H9 (cell line): ENCODE measurements around the gene NMRK1. TPM values are rescaled to one million over a fixed set of nuclear protein-coding genes. Genes with fewer than 3 reads are reported as not detected.

ENCODE experiments used
- DNase-seq: peaks from one replicate; pipeline ENCODE4 v3.0.0-alpha.2; 2017
- H2AFZ ChIP-seq: one replicate; pipeline ENCODE4 v1.6.1; 2013; ENCODE audit warnings: mild to moderate bottlenecking, low read length, control low read depth, moderate library complexity
- H2AK5ac ChIP-seq: 2 replicates; pipeline ENCODE4 v1.6.1; 2013; ENCODE audit warnings: low read length, control low read depth, mixed read lengths; ENCODE audit not compliant: insufficient read length
- H2BK120ac ChIP-seq: one replicate; pipeline ENCODE4 v1.6.1; 2013; ENCODE audit warnings: low read depth, mild to moderate bottlenecking, low read length, control low read depth, inconsistent platforms; ENCODE audit not compliant: poor library complexity, severe bottlenecking
- H2BK12ac ChIP-seq: 2 replicates; pipeline ENCODE4 v1.6.1; 2013; ENCODE audit warnings: low read length, control low read depth, mixed read lengths, low read depth; ENCODE audit not compliant: insufficient read length
- H2BK15ac ChIP-seq: 2 replicates; pipeline ENCODE4 v1.6.1; 2013; ENCODE audit warnings: low read depth, low read length, control low read depth
- H2BK20ac ChIP-seq: one replicate; pipeline ENCODE4 v1.6.1; 2013; ENCODE audit warnings: low read depth, mild to moderate bottlenecking, low read length, control low read depth, inconsistent platforms; ENCODE audit not compliant: poor library complexity, severe bottlenecking
- H2BK5ac ChIP-seq: 2 replicates; pipeline ENCODE4 v1.6.1; 2013; ENCODE audit warnings: low read length, control low read depth, mixed read lengths; ENCODE audit not compliant: insufficient read length
- H3K14ac ChIP-seq: 2 replicates; pipeline ENCODE4 v1.6.1; 2013; ENCODE audit warnings: low read length, control low read depth; ENCODE audit not compliant: insufficient read depth
- H3K18ac ChIP-seq: 2 replicates; pipeline ENCODE4 v1.6.1; 2013; ENCODE audit warnings: low read depth, mild to moderate bottlenecking, mixed read lengths, low read length, control low read depth; ENCODE audit not compliant: insufficient read length
- H3K23ac ChIP-seq: 2 replicates; pipeline ENCODE4 v1.6.1; 2013; ENCODE audit warnings: low read length, control low read depth, mixed read lengths, low read depth; ENCODE audit not compliant: insufficient read length
- H3K23me2 ChIP-seq: 2 replicates; pipeline ENCODE4 v1.6.1; 2013; ENCODE audit warnings: low read depth, mild to moderate bottlenecking, mixed read lengths, low read length, control low read depth; ENCODE audit not compliant: insufficient read length, poor library complexity, severe bottlenecking
- H3K27ac ChIP-seq: 2 replicates; pipeline ENCODE4 v1.5.1; 2013; ENCODE audit warnings: low read length, control low read depth, mixed read lengths, low read depth; ENCODE audit not compliant: insufficient read length
- H3K27me3 ChIP-seq: 2 replicates; pipeline ENCODE4 v1.6.1; 2013; ENCODE audit warnings: low read length, control low read depth, inconsistent platforms; ENCODE audit not compliant: insufficient read depth
- H3K4ac ChIP-seq: 2 replicates; pipeline ENCODE4 v1.6.1; 2013; ENCODE audit warnings: low read depth, mild to moderate bottlenecking, control low read depth, inconsistent platforms, low read length, moderate library complexity
- H3K4me1 ChIP-seq: 2 replicates; pipeline ENCODE4 v1.6.1; 2013; ENCODE audit warnings: low read length, control low read depth, inconsistent platforms; ENCODE audit not compliant: insufficient read depth
- H3K4me2 ChIP-seq: 2 replicates; pipeline ENCODE4 v1.6.1; 2013; ENCODE audit warnings: low read length, control low read depth, mixed read lengths; ENCODE audit not compliant: insufficient read length, insufficient read depth
- H3K56ac ChIP-seq: 2 replicates; pipeline ENCODE4 v1.6.1; 2013; ENCODE audit warnings: low read depth, mild to moderate bottlenecking, mixed read lengths, low read length, control low read depth; ENCODE audit not compliant: insufficient read length
- H3K79me1 ChIP-seq: 2 replicates; pipeline ENCODE4 v1.6.1; 2013; ENCODE audit warnings: low read depth, mild to moderate bottlenecking, moderate library complexity, low read length, control low read depth, inconsistent platforms; ENCODE audit not compliant: insufficient read depth, poor library complexity, severe bottlenecking
- H3K79me2 ChIP-seq: 2 replicates; pipeline ENCODE4 v1.6.1; 2013; ENCODE audit warnings: low read length, control low read depth, inconsistent platforms; ENCODE audit not compliant: insufficient read depth
- H3K9ac ChIP-seq: 2 replicates; pipeline ENCODE4 v1.6.1; 2013; ENCODE audit warnings: low read length, control low read depth, mixed read lengths; ENCODE audit not compliant: insufficient read length; ENCODE audit errors: extremely low read depth
- H3K9me3 ChIP-seq: one replicate; pipeline ENCODE4 v1.6.1; 2013; ENCODE audit warnings: low read depth, low read length, inconsistent platforms; ENCODE audit not compliant: control insufficient read depth
- H3T11ph ChIP-seq: one replicate; pipeline ENCODE4 v1.6.1; 2013; ENCODE audit warnings: mild to moderate bottlenecking, low read length, control low read depth, inconsistent platforms
- H4K20me1 ChIP-seq: one replicate; pipeline ENCODE4 v1.6.1; 2013; ENCODE audit not compliant: control insufficient read depth, insufficient read length, insufficient read depth
- H4K5ac ChIP-seq: 2 replicates; pipeline ENCODE4 v1.6.1; 2013; ENCODE audit warnings: low read depth, mild to moderate bottlenecking, mixed read lengths, low read length, control low read depth; ENCODE audit not compliant: insufficient read length
- H4K8ac ChIP-seq: replicated peaks from 2 replicates; pipeline ENCODE4 v1.6.1; 2013; ENCODE audit warnings: low read length, control low read depth, mixed read lengths, low read depth; ENCODE audit not compliant: insufficient read length
- H4K91ac ChIP-seq: 2 replicates; pipeline ENCODE4 v1.6.1; 2013; ENCODE audit warnings: low read depth, mild to moderate bottlenecking, moderate library complexity, mixed read lengths, low read length, control low read depth; ENCODE audit not compliant: insufficient read length
- H3K27ac Mint-ChIP-seq, 3 experiments: 2 replicates in 2 of 3; 3 replicates in 1 of 3; pipeline ENCODE4 v1.8.0; 2020 to 2021; ENCODE audit warnings: mixed read lengths in 3 of 3, mild to moderate bottlenecking in 1 of 3, moderate library complexity in 1 of 3
- H3K27me3 Mint-ChIP-seq: 2 replicates; pipeline ENCODE4 v1.8.0; 2021; ENCODE audit warnings: low read depth, mild to moderate bottlenecking, moderate library complexity, mixed read lengths
- H3K36me3 Mint-ChIP-seq, 3 experiments: 2 replicates in 2 of 3; 3 replicates in 1 of 3; pipeline ENCODE4 v1.8.0; 2020 to 2021; ENCODE audit warnings: low read depth in 3 of 3, mixed read lengths in 3 of 3; ENCODE audit not compliant: insufficient read depth in 1 of 3
- H3K4me1 Mint-ChIP-seq, 2 experiments: 2 replicates each; pipeline ENCODE4 v1.8.0; 2020; ENCODE audit warnings: mixed read lengths in 2 of 2
- H3K4me3 Mint-ChIP-seq, 2 experiments: 2 replicates in 1 of 2; 3 replicates in 1 of 2; pipeline ENCODE4 v1.8.0; 2020 to 2021; ENCODE audit warnings: mild to moderate bottlenecking in 2 of 2, mixed read lengths in 2 of 2, moderate library complexity in 1 of 2
- H3K9me3 Mint-ChIP-seq, 2 experiments: 2 replicates in 1 of 2; 3 replicates in 1 of 2; pipeline ENCODE4 v1.8.0; 2020; ENCODE audit warnings: mild to moderate bottlenecking in 2 of 2, mixed read lengths in 2 of 2, moderate library complexity in 1 of 2
- CTCF ChIP-seq: fragments of 200-600 bp; sonication (generic); conservative IDR thresholded peaks from 3 replicates; pipeline ENCODE4 v1.8.0; 2021; ENCODE audit warnings: antibody characterized with exemption, mild to moderate bottlenecking
- WGBS: extraction: QIAGEN DNeasy Blood & Tissue Kit; methylation state at CpG from one replicate; pipeline ENCODE4 v1.1.7; 2013; ENCODE audit warnings: missing lambda C conversion rate, low lambda C conversion rate, mixed read lengths; ENCODE audit not compliant: insufficient read length; ENCODE audit errors: extremely low coverage; 5-methylcytosine and 5-hydroxymethylcytosine counted together
- long read RNA-seq: library from polyadenylated mRNA; unstranded; transcript quantifications from one replicate; pipeline ENCODE4 v2.0.0, GENCODE V29; 2020
- total RNA-seq: library from RNA; stranded (reverse); gene quantifications from 2 replicates; pipeline ENCODE4 v1.2.1, GENCODE V29; 2021

The NMRK1 gene
- 2.7 and 3.0 TPM in 2 replicates for total RNA-seq
- long read RNA-seq, transcript NMRK1-201 (9 exons, 1,185 nt) = major isoform, 7 of 20 reads
- long read RNA-seq, partial matches to known transcripts = 2 of 20 reads
- long read RNA-seq, other reads (novel, unspliced or antisense) = 9 of 20 reads

- no peak within 1 kb of the TSS for H3K23ac ChIP-seq
- peaks cover 36 to 45% of the 10 kb centered on the region in 2 experiments for H3K4me1 Mint-ChIP-seq
Measured at GRCh38 chr9:75087824-75088645, at the start of gene NMRK1, which contains the start of gene OSTF1. TSS of gene NMRK1 (minus strand) at chr9:75088155. CDS start at chr9:75083115, 5,040 bp downstream. TSS of gene OSTF1 (plus strand) at chr9:75088514. CDS start at chr9:75088693, 179 bp downstream.

More at GRCh38 chr9:75087824-75088645, at the start of gene NMRK1, which contains the start of gene OSTF1:
- peak within 1 kb of the TSS; percentile 86 for H3K18ac ChIP-seq
- H4K20me1 ChIP-seq = no peaks in the 10 kb centered on the region
- H2AFZ ChIP-seq = peak within 1 kb of the TSS; percentile 84
- no peak within 1 kb of the TSS for H3K4ac ChIP-seq
- H2BK120ac ChIP-seq = no peak within 1 kb of the TSS
- H4K5ac ChIP-seq = no peak within 1 kb of the TSS
- no peak within 1 kb of the TSS for H3K27ac ChIP-seq
- peak within 1 kb of the TSS; percentile 76 for H3K9ac ChIP-seq
- H2BK20ac ChIP-seq = no peak within 1 kb of the TSS
- no peak within 1 kb of the TSS for H4K8ac ChIP-seq
- peak within 1 kb of the TSS; percentile 93 to 98 (median 98) for H3K27ac Mint-ChIP-seq
- peak; percentile 96 for DNase-seq
- H3K23me2 ChIP-seq = peaks cover 8% of the 10 kb centered on the region
- H4K91ac ChIP-seq = no peak within 1 kb of the TSS
- no peak within 1 kb of the TSS for H2BK15ac ChIP-seq
- H3K79me1 ChIP-seq = no peaks in the 10 kb centered on the region
- no peak within 1 kb of the TSS for H2BK5ac ChIP-seq
- H2BK12ac ChIP-seq = no peak within 1 kb of the TSS
- TF ChIP-seq CTCF = no peak
- no peaks in the 10 kb centered on the region for H3K36me3 Mint-ChIP-seq
- no peak within 1 kb of the TSS for H3T11ph ChIP-seq
- H3K27me3 ChIP-seq = no peaks in the 10 kb centered on the region
- WGBS = no CpG with 5 or more reads among the region's 93 CpGs
- H3K9me3 ChIP-seq = no peaks in the 10 kb centered on the region
- H2AK5ac ChIP-seq = no peak within 1 kb of the TSS
- H3K79me2 ChIP-seq = no peaks in the 10 kb centered on the region; the same call in 1 of the 2 replicates
- peaks cover 2% of the 10 kb centered on the region; the same call in 1 of the 2 replicates for H3K4me1 ChIP-seq
- no peak within 1 kb of the TSS for H3K56ac ChIP-seq
- H3K27me3 Mint-ChIP-seq = no peaks in the 10 kb centered on the region; the same call in 1 of the 2 replicates
- peak within 1 kb of the TSS; percentile 99 for H3K4me2 ChIP-seq
- peak within 1 kb of the TSS; percentile 93; the same call in 1 of the 2 replicates for H3K14ac ChIP-seq
- no peaks in the 10 kb centered on the region; a peak in 1 of 5 replicates for H3K9me3 Mint-ChIP-seq
- H3K4me3 Mint-ChIP-seq = peak within 1 kb of the TSS; percentile 93 to 99
